HUES48 (cell line): ENCODE measurements around the gene TADA2B.

Experiments used
- H3K27ac ChIP-seq: one replicate; pipeline ENCODE4 v1.7.0; 2013; ENCODE audit warnings: low read depth, low read length, inconsistent platforms
- H3K27me3 ChIP-seq: 2 replicates; pipeline ENCODE4 v1.6.1; 2013; ENCODE audit warnings: mild to moderate bottlenecking, low read length; ENCODE audit not compliant: control insufficient read depth, insufficient read depth
- H3K36me3 ChIP-seq: 2 replicates; pipeline ENCODE4 v1.6.1; 2013; ENCODE audit warnings: low read length; ENCODE audit not compliant: control insufficient read depth, insufficient read depth
- H3K4me1 ChIP-seq: 2 replicates; pipeline ENCODE4 v1.6.1; 2013; ENCODE audit warnings: mild to moderate bottlenecking, low read length; ENCODE audit not compliant: control insufficient read depth, insufficient read depth
- H3K4me3 ChIP-seq: 2 replicates; pipeline ENCODE4 v1.5.1; 2013; ENCODE audit warnings: mild to moderate bottlenecking, low read depth, low read length
- H3K9ac ChIP-seq: 2 replicates; pipeline ENCODE4 v1.6.1; 2013; ENCODE audit warnings: mild to moderate bottlenecking, low read depth, low read length, moderate library complexity
- H3K9me3 ChIP-seq: 2 replicates; pipeline ENCODE4 v1.6.1; 2013; ENCODE audit warnings: low read length; ENCODE audit not compliant: control insufficient read depth, insufficient read depth

The TADA2B gene

DNA sequence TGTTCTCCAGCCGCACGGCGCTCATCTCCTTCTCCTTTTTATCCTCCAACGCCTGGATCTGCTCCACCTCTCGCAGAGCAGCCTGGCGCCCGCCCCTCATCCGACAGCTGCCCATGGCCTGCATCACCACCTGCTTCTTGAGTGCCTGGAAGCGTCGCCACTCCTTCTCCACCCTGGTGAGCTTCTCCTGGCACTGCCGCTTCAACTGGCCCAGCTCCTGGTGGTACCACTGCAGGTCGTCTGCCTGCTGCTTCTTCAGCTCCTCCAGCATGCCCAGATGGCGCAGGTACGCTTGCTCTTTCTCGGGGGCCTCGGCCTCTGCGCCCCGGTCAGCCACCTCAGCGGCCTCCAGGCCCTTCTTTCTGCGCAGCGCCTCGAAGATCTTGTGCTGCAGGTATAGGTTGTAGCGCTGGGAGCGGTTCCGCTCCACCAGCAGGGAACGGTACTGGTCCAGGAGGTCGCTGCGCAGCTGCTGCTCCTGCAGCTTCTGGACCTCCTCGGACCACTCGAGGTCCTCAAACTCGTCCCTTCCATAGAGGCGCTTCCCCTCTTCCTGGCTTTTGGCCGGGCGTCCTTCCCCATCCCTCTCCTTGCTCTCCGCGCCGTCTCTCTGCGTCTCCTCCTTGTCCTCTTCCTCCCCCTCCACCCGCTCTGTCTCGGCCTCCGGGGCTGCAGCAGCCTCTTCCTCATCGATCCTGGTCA, 1.2 kb upstream of the TADA2B start:
- no peak overlapping the region for H3K9ac ChIP-seq
- H3K4me3 ChIP-seq: peak overlapping the region; percentile 71
- H3K27ac ChIP-seq: no peak overlapping the region
- peaks cover 22% of the 10 kb centered on the region for H3K27me3 ChIP-seq
- no peaks in the 10 kb centered on the region for H3K9me3 ChIP-seq
- H3K36me3 ChIP-seq: no peaks in the 10 kb centered on the region
- H3K4me1 ChIP-seq: peaks cover 12% of the 10 kb centered on the region; the same call in 1 of the 2 replicates

DNA sequence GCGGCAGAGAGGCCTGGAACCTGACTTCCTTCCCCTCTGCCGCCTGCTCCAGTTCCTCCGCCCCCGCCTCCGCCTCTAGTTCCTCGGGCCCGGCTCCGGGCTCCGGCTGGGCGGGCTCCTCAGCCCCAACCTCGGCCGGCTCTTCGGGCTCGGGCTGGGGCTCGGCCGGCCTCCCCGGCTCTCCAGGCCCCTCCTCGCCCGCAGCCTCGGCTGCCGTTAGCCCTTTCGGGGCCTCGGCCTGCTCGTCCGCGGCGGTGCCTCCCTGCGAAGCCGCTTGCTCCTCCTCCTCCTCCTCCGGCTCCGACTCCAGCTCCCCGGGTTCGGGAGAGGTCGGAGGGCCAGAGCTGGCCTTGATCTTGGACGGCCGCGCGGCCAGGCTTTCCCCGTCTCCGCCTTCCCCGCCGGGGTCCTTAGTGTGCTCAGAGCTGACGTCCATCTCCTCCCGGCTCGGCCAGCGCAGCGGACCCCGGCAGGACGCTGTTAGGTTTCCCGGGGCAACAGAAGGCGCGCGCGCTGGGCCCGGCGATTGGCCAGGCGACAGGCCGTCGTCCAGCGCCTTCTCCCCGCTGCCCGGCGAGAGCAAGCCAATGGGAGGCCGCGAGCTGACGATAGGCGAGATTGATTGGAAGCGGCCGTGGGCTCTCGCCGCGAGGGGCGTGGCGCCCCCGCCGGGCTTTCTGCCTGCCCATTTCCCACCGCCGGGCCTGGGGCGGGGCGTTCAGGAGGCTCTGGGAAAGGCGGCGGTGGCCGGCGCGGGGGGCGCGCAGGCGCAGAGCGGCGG, 479 bp upstream of the TADA2B start:
- H3K9me3 ChIP-seq: no peaks in the 10 kb centered on the region
- H3K4me3 ChIP-seq: peak overlapping the region; percentile 71
- peaks cover 22% of the 10 kb centered on the region for H3K27me3 ChIP-seq
- peaks cover 12% of the 10 kb centered on the region; the same call in 1 of the 2 replicates for H3K4me1 ChIP-seq
- no peak overlapping the region for H3K9ac ChIP-seq
- H3K27ac ChIP-seq: peak overlapping the region; percentile 33
- no peaks in the 10 kb centered on the region for H3K36me3 ChIP-seq

DNA sequence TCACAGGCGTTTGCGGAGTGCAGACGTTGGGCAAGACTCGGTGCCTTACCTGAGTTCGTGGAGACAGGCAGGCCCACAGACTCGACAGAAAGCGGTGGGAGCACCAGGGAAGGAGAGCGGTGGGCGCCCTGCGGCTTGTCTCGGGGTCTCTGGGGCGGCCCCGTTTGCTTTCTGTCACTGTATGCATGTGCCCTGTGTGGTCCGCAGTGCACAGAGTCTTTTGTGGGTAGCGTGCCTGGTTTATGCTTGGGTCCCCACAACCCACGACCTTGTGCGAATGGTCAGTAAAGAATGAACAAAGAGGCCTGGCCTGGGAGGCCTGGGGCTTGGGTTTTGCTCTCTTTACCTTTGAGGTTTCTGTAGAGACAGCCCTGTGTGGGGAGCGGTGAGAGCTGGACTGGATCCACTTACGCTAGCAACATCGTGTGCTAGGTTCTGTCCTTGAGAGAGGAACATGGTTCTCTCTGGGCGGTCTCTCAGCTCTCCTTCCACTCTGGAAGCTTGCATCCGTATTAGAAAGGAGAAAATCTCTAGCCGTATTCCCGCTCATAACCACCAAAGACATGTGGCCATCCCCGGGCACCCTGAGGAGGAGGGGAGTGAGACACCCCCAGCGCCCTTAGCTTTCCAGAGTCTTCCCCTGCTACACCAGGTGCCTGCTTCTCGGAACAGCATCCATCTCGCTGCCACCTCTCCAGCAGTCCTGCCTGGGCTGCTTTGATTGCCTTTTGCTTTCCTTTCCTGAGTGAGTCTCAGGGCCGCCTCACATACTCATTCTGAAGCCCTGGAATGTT, 1.2 kb downstream of the TADA2B start:
- Histone ChIP-seq H3K27me3 (peaks cover 22% of the 10 kb centered on the region), H3K4me3 (peak overlapping the region; percentile 97), H3K9me3 (no peaks in the 10 kb centered on the region), H3K36me3 (no peaks in the 10 kb centered on the region), H3K27ac (no peak overlapping the region), H3K9ac (peak overlapping the region; percentile 81; the same call in 1 of the 2 replicates), H3K4me1 (peaks cover 12% of the 10 kb centered on the region; the same call in 1 of the 2 replicates)

DNA sequence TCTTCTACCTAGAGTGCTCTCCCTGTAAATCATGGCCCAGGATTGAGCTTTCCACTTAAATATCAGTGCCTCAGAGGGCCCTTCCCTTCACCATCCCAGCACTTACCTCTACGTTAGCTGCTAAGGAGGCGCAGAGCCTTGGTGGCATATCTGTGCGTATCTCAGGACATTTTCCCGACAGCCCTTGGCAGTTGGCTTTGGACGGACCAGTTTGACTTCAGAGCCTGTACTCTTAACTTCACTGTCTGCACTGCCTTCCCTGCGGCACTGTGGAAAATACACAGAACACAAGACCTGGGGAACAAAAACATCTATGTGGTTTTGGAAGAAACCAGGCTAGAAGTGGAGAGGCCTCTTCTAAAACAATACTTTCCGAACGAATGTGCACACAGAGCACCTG, 2.4 kb downstream of the TADA2B start:
- H3K4me1 ChIP-seq: peaks cover 12% of the 10 kb centered on the region; the same call in 1 of the 2 replicates
- H3K27ac ChIP-seq: no peak overlapping the region
- no peaks in the 10 kb centered on the region for H3K36me3 ChIP-seq
- no peak overlapping the region for H3K4me3 ChIP-seq
- no peak overlapping the region for H3K9ac ChIP-seq
- H3K9me3 ChIP-seq: no peaks in the 10 kb centered on the region
- H3K27me3 ChIP-seq: peaks cover 22% of the 10 kb centered on the region

DNA sequence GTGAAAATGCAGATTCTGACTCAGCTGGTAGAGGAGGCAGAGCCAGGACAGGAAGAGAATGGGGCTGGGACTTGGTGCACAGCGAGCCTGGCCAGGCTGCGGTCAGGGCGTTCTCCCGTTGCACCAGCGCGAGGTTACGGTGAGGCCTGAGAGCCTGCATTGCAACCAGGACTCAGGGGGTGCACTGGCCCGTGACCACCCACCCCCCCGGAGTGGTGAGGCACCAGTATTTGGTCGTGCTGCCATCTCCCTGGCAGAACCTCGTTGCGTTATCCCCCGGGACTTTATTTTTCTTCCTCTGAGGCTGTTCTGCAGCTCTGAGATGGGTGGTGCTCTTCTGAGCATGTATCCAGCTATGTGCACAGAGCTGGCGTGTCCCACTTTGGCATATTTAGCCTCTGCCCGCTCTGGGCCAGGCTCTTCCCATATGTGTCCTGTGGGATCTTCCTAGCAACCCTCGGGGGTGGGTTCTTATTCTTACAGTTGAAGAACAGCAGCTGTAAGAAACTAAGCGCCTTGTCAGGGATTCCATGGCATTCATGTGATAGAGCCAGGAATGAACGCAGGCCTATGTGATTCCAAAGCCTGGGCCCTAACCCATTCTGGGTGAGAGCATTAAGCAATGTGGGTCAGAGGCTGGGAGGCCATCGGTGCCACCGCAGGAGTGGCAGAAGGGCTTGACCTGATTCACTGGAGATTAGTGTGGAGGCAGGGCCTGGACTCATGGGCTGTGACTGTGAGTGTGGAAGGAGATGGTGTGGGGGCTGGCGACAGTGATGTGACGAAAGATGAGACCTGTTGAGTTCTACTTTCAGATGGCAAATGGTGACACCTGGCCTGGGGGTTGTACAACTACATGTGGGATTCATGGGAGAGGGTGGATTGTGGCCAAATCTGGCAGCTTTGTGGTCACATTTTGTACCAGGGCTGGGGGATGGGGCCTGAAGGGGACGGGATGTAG, 3.1 kb downstream of the TADA2B start:
- H3K36me3 ChIP-seq: no peaks in the 10 kb centered on the region
- no peaks in the 10 kb centered on the region for H3K9me3 ChIP-seq
- no peak overlapping the region for H3K4me3 ChIP-seq
- H3K4me1 ChIP-seq: peaks cover 12% of the 10 kb centered on the region; the same call in 1 of the 2 replicates
- no peak overlapping the region for H3K27ac ChIP-seq
- H3K27me3 ChIP-seq: peaks cover 15% of the 10 kb centered on the region
- no peak overlapping the region for H3K9ac ChIP-seq

DNA sequence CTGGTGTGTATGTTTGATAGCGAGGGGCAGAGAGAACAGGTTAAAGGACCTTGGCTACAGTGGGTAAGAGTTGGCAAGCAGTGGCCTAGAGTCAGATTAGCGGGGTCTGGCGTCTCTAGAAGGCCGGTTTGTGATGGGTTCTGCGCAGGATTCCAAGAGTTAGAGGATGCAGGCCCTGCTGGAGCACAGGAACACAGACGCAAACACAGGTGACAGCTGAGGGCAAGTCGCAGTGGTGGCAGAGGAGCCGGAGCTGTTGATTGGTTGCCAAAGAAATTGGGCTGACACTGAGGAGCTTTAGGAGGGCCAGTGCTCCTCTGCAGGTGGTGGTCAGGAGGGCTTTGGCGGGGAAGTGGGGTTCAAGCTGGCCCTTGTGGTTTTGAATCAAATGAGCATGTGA, 3.8 kb downstream of the TADA2B start:
- no peak overlapping the region for H3K27ac ChIP-seq
- no peak overlapping the region for H3K4me3 ChIP-seq
- no peaks in the 10 kb centered on the region for H3K36me3 ChIP-seq
- no peak overlapping the region for H3K9ac ChIP-seq
- no peaks in the 10 kb centered on the region for H3K9me3 ChIP-seq
- peaks cover 7% of the 10 kb centered on the region for H3K27me3 ChIP-seq
- peaks cover 12% of the 10 kb centered on the region; the same call in 1 of the 2 replicates for H3K4me1 ChIP-seq

DNA sequence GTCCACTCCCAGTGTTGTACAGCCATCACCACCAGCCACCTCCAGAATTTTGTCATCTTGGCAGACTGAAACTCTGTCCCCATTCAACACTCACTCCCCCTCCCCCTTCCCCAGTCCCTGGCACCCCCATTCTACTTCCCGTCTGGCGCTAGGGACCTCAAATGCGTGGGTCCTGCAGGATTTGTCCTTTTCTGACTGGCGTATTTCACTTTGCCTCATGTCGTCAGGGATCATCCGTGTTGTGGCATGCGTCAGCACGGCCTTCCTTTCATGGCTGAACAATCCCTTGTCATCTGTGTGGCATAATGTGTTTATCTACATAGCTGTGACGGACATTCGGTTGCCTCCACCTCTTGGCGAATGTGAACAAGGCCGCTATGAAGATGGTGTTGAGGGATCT, 5.5 kb downstream of the TADA2B start:
- H3K27me3 ChIP-seq: peaks cover 4% of the 10 kb centered on the region; the same call in 1 of the 2 replicates

DNA sequence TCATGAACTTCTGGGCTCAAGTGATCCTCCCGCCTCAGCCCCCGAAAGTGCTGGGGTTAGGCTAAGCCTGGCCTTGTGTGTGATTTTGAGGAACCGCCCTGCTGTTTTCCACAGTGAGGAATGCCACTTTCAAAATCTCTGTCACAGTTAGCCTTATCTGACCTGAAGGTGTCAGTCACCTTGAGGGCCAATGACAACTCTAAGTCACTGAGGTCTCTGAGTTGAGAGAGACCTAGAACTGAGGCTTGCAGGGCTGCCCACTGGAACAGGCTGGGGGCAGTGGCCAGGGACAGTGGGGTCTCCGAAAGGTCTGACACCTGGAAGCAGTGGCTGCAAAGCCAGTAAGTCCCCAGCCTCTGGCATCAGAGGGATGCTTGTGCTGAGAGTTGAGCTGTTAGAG, 6.1 kb downstream of the TADA2B start:
- Histone ChIP-seq H3K9me3 (no peaks in the 10 kb centered on the region), H3K9ac (no peak overlapping the region), H3K36me3 (peaks cover 5% of the 10 kb centered on the region), H3K4me3 (no peak overlapping the region), H3K27me3 (no peaks in the 10 kb centered on the region; the same call in 1 of the 2 replicates), H3K4me1 (peaks cover 10% of the 10 kb centered on the region; the same call in 1 of the 2 replicates), H3K27ac (no peak overlapping the region)

More for the DNA sequence above, 5.5 kb downstream of the TADA2B start:
- Histone ChIP-seq H3K4me1 (peaks cover 12% of the 10 kb centered on the region; the same call in 1 of the 2 replicates), H3K36me3 (no peaks in the 10 kb centered on the region), H3K9ac (no peak overlapping the region), H3K9me3 (no peaks in the 10 kb centered on the region), H3K4me3 (no peak overlapping the region), H3K27ac (no peak overlapping the region)

DNA sequence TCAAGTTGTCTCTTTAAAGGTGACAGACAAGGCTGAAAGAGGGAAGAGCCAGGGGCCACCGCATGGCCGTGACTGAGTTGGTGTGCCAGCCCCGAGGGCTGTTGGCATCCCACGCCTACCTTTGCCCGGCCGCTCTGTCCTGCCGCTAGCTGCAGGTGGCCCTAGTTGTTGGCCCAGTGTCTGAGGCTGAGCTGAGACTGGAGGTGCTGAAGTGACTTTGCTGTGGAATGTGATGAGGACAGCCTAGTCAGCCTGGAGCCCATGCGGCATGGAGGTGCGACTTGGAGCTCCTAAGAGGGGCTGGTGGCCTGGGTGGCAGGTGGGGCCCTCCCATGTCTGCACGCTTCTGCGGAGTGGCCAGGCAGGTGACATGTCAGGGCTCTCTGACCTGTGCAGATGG, 6.6 kb downstream of the TADA2B start:
- Histone ChIP-seq H3K4me3 (no peak overlapping the region), H3K9ac (no peak overlapping the region), H3K27me3 (no peaks in the 10 kb centered on the region), H3K9me3 (no peaks in the 10 kb centered on the region), H3K27ac (no peak overlapping the region), H3K4me1 (0 out of 2 replicates have a peak, but pooled peaks cover 7% of the 10 kb centered on the region), H3K36me3 (peaks cover 8% of the 10 kb centered on the region)
